C4-2B (cell line): ENCODE results near the gene TAGLN2.

Experiments used
- CTCF ChIP-seq: fragments of 450-650 bp; conservative IDR thresholded peaks from 2 replicates; pipeline ENCODE4 v1.5.1; 2017; ENCODE audit warnings: mild to moderate bottlenecking
- ZFX ChIP-seq: fragments of 450-650 bp; IDR thresholded peaks from 2 replicates; pipeline ENCODE4 v1.6.1; 2017

- TF ChIP-seq CTCF (no peak), ZFX (no peak)
Measured at GRCh38 chr1:159955456-159955855, 30.1 kb upstream of the TAGLN2 start.
